ENCODE data around the gene VRK1.
"Not testable (repeated sequence)": the region's sequence is repeated elsewhere in the genome, so short reads cannot be mapped to it uniquely, and the experiment has no call there.

Gene VRK1

DNA sequence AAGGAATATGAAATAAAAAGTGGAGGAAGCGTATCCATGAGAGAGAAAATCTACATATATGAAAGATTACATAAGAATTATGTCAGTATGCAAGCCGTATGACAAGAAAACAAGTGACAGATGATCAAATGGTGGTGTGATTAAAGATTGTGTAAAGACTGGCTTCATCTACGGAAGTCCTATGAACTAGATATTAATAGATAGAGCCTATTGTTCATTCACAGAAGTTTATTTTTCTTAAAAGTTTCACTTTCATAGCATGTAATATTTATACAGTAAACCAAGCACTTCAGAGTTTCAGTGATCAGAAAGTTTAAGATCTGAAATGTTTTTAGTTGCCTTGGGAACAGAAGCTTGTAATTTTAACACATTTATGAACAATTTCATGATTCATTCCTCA is 84.5 kb downstream of the VRK1 start:
- no peak for DNase-seq (ENCODE audit: low read depth, low spot score)

DNA sequence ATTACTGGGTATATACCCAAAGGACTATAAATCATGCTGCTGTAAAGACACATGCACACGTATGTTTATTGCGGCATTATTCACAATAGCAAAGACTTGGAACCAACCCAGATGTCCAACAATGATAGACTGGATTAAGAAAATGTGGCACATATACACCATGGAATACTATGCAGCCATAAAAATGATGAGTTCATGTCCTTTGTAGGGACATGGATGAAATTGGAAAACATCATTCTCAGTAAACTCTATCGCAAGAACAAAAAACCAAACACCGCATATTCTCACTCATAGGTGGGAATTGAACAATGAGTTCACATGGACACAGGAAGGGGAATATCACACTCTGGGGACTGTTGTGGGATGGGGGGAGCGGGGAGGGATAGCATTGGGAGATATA is 86.8 kb downstream of the VRK1 start:
- not testable (repeated sequence) for DNase-seq (ENCODE audit: low read depth, low spot score)

DNA sequence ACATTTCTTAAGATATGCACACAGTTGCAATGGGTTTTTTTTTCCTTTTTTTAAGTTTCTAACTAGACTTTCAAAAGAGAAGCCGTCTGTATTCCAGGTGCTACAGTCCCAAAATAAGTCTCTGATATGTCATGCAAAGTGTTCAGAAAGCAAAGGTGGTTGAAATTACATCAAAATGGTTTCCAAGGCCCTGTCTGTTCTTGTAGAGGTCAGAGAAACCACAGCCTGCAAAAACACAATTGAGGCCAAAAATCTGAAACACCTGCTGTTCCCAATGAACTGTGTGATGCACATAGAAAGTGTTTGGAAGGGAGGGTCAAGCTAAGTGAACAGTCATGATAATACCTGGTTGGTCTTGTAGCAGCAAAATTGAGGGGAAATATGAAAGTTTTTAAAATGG is 91.0 kb downstream of the VRK1 start:
- no peak for DNase-seq (ENCODE audit: low read depth, low spot score)

DNA sequence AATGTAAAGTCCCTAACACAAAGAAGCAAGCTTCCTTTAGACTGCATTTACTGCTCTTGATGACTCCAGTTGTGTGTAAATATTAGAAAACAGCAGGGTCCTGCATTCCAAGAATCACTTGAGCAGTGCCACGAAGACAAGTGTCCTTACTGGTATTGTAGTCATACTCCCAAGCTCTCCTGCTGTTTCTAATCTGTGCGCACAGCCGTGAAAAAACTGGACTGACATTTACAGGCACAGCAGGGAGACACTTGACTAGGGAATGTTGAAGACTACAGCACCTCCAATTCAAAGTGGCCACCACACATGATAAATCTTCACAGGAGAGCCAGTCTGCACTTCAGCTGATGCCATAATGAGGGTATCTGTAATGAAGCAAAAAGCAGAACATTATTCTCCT is 91.4 kb downstream of the VRK1 start:
- no peak for DNase-seq (ENCODE audit: low read depth, low spot score)

DNA sequence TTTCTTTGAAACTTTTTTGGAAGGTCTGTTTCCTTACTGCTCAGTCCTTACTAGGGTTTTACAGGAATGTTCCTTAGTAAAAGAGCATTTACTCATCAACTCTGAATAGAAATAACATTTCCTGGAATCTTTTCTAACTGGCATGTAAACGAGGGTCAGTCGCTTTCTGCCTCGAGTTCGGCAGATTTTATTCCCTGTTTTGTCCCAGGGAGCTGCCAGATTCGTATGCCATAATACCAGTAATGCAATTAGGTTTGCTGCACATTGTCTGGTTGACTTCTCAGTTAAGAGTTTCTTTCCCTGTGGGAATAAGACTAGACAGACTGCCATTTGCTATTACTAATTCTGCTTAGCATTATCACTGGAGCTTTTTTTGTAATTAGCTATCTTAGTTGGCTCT is 91.9 kb downstream of the VRK1 start:
- no peak for DNase-seq (ENCODE audit: low read depth, low spot score)

DNA sequence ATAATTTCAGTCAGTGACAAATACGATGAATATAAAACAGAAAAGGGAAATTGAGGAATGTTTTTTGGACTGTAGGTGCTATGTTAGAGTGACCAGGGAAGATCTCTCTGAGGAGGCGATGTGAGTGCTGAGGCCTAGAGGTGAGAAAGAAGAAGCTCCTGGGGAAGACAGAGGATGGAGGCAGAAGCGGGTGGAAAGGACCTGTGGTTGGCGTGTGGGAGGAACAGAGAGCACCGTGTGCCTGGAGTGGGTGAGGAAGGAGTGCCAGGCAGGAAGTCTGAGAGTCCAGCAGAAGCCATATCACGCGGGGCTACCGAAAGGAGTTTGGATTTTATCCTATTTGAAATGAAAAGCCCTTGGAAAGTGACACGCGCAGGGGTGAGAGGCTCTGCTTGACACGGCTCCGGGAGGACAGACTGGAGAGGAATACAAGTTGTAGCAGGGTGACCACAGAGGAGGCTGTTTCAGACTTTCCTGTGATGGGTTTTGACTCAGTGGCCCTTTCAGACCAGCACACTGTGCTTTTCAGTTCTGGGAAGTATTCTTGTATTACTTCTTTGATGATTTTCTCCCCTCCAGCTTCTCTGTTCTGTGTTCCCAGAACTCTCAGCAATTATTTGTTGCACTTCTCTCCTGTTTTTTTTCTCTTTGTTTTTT is 96.9 kb downstream of the VRK1 start:
- DNase-seq (ENCODE audit: low read depth, low spot score), result no peak

DNA sequence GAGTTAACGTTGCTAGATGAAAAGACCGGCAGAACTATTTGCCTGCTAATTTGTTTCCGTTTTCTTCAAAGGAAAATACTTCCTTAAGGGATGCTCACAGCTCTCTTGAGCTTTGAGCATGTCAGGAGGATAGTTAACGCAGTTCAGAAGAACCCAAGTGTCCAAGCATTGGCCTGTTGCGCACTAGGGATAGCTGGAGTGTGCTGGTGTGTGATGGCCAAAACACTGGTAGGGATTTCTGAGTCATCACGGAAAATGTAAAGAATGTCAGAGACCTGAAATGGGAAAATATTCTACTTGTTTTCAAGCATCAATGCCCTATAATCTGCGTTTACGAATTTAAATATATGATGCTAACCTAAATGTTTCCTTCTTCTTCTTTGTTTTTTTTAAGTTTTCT is 97.8 kb downstream of the VRK1 start:
- no peak for DNase-seq (ENCODE audit: low read depth, low spot score)

DNA sequence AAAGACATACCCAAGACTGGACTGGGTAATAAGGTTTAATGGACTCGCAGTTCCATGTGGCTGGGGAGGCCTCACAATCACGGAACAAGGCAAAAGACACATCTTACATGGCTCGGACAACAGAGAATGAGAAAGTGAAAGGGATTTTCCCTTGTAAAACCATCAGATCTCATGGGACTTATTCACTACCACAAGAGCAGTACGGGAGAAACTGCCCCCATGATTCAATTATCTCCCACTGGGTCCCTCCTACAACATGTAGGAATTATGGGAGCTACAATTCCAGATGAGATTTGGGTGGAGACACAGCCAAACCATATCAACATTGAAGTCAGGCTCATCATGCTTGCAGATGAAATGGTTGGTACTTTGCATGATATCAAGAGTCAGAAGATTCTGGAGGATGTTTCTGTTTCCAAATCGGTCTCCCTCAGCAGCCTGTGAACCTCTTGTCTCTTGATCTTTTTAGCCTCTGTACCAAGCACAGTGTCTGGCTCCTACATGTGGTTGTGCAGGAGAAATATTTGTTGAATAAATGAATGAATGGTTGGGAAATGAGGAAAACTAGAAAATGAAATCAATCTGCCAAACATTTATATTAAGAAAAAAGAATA is 98.6 kb downstream of the VRK1 start:
- DNase-seq (ENCODE audit: low read depth, low spot score), result no peak

DNA sequence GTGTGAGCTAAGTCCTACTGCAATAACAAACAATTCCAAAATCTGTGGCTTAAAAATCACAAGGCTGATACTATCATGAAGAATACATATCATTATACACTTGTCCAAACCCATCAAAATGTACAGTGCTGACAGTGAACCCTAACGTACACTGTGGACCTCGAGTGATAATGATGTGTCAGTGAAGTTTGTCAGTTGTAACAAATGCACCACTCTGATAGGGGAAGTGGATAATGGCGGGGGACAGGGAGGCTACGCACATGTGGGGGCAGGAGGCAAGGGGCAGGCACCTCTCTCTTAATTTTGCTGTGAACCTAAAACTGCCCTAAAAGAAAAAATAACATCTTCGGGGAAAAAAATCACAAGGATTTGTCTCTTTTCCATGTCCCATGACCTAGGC is 100.0 kb downstream of the VRK1 start:
- no peak for DNase-seq (ENCODE audit: low read depth, low spot score)

DNA sequence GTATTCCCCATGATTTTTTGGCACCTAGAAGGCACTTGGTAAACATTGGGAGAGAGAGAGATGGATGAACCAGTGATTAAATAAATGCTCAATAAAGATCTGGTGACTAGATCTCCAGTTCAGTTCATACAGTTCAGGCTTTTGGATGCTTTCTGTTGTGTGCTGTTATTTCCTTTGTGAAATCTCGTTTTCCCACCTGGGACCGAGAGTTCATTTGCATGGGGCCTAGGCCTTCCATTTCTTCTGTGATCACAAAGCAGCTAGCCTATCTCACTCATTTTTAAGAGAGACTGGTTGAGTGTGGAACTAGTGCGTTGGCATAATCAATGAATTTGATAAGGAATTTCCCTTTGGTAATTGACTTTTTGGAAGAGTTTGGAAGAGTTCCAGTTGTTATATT is 104.0 kb downstream of the VRK1 start:
- no peak for DNase-seq (ENCODE audit: low read depth, low spot score)

DNA sequence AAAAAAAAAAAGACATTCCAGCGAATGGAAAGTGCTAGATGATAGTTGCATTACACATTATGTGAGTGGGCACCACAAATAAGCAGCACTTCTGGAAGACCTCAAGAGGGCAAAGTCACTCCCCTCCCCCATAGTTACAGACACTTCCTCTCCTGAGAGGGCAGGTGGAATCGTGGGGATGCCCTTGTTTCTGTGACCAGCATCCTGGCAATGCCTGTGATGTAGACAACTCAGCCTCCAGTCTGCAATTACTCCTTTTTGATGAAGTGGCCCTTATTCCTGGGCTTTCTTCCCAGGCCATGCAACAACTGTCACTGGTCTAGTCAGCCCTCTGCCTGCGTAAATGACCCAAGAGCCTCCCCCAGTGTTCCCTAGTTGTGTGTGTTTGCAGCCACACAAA is 104.8 kb downstream of the VRK1 start:
- DNase-seq (ENCODE audit: low read depth, low spot score), result no peak

DNA sequence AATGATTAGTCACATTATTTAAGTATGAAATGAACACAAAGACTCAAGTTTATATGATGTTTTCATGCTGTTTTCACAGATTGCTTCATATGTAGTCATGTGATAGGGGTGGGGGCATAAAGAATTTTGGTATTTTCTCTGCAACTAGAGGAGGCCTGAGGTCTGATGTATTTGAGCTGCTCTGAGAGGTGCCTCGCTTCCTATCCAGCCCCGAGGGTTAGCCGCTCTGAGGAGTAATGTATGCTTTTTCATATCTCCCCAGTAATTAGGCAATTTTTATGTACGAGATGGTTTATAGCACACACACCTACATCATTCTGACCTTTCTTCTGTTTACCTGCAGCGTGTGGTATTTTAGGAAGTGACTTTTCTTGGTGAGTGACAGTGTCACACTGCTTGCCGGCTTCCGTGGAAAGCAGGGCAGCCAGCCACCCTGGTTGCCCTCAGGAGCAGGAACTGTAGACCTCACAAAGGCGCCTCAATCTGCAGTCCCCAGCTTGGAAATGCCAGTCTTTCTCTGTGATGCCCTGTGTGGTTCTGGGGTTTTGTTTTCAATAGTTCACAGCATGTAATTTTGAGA is 106.4 kb downstream of the VRK1 start:
- no peak for DNase-seq (ENCODE audit: low read depth, low spot score)

DNA sequence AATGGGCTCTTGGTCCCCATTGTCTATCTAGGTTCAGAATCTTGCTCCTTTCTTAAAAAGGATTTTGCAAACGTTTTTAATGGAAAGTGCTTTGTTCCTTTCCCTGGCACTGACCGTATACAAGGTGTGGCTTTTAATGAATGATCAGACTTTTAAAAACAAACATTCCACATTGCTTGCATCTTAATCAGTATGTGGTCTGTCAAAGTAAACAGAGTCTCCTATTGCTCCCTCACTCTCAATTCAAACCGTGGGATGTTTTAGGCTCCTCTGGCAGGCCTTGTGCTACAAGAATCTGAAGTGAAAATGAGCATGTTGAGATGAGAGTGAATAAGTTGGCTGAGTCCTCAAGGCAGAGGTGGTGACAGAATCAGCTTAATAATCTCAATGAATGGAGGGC is 107.0 kb downstream of the VRK1 start:
- DNase-seq (ENCODE audit: low read depth, low spot score), result no peak

DNA sequence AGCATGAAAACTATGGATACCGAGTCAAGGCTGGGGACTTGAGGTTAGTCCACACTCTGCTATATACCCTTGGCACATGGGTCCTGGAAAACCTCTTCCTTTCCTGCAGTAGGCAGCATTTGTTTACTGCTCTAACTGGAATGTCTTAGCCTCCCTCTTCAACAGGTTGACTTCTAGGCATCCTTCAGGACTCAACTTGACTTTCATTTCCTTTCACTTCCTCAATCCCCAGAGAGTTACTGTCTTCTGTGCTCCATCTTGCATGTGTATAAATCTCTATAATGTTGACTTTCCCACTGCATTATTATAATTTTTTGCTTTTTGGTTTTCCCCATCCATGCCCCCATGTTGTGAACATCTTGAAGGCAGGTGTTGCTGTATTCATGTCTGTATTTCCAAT is 107.9 kb downstream of the VRK1 start:
- DNase-seq (ENCODE audit: low read depth, low spot score), result no peak

DNA sequence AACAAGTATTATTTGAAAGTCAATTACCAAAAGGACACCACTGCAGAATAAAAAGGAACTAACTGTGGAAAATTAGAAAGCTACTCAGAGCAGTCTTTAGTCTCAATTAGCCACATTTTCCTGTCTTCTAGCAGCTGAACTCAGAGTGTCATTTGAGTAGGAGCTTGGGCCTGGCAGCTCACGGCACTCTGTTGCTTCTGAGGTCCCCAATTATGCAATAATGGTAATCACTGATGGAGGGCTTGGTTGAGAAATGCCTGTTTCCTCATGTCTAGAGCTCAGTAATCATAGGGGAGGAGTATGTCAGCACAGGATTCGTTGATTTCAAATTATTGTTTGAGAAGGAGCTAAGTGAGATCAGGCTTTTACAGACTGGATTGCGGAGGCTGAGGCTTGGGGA is 108.6 kb downstream of the VRK1 start:
- no peak for DNase-seq (ENCODE audit: low read depth, low spot score)

DNA sequence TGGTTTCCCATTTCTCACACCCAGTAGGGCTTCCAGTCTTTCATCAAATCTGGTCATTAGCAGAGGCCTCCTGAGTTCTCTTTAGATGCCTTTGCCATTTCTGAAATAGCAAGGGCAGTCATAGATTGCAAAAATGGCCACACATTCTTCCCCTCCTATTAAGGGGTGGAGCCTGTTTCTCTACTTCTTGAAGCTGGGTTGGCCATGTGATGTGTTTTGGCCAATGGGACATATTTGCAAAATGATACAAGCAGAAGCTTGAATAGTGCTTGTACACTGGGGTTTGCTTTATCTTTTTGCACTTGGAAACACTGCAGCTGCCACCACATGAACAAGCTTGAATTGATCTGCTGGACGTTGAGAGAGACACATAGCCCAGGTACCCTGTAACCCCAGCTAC is 109.3 kb downstream of the VRK1 start:
- no peak for DNase-seq (ENCODE audit: low read depth, low spot score)

DNA sequence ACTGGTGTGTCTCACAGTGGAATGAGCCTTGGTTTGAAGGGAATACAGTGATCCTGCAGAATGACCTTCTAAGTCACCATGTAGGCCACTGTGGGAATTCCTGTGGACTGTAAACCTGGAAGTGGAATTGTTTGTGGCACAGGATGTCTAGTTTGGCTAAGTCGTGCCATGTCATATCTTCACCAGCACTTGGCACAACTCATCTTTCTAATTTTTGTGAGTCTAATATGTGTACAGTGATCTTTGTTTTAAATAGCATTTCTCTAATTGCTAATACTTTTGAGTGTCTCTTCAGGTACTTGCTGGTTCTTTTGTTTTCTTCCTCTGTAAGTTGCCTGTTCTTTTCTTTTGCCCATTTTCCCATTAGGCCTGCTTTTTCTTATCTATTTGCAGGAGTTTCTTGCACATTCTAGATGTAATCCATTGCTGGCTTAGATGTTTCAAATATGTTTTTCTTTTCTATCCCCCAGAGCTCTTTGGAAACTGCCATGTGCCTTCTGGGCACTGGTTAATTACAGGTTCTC is 112.7 kb downstream of the VRK1 start:
- no peak for DNase-seq (ENCODE audit: low read depth, low spot score)

DNA sequence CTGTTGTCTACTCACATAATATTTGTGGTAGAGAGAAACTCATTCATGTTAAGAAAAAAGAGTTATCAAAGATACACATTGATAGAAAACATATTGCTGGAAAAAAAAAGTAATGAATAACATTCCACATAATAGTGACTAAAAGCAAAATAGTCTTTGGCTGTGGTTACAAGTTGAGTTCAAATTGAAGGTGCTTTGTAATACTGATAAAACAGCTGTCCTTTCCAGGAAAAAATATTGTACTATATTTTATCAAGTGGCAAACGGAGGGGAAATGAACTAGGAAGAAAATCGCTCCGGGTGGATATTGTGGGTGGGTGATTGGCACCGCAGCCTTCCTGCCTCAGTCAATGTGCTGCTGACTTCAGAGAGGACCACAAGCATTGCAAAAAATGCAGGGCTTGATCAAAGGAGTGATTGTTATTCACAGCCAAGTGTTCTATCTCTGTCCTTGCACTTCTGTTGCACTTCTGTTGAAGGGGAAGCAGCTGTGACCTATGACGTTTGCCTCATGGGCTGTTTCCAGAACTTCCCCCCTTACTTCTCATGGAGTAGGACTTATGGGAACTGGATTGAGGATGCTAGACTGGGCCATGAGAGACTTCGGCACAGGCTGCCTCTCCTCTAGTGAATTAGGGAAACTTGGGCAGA is 114.4 kb downstream of the VRK1 start:
- DNase-seq (ENCODE audit: low read depth, low spot score), result no peak

DNA sequence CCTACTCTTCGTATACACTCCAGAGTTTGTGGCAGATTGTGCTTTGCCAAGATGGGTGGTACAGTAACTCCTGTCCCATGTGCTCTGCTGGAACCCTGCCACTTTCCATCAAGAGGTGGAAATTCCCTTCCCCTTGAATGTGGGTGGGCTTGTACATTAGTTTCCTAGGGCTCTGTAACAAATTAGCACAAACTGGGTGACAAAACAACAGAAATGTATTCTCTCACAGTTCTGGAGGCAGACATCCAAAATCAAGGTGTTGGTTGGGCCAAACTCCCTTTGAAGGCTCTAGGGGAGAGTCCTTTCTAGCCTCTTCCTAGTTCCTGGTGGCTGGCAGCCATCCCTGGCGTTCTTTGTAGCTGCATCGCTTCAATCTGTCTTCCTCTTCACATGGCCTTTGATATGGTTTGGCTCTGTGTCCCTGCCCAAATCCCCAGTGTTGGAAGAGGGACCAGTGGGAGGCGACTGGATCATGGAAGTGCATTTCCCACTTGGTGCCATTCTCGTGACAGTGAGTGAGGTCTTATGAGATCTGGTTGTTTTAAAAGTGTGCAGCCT is 117.5 kb downstream of the VRK1 start:
- DNase-seq (ENCODE audit: low read depth, low spot score), result no peak

DNA sequence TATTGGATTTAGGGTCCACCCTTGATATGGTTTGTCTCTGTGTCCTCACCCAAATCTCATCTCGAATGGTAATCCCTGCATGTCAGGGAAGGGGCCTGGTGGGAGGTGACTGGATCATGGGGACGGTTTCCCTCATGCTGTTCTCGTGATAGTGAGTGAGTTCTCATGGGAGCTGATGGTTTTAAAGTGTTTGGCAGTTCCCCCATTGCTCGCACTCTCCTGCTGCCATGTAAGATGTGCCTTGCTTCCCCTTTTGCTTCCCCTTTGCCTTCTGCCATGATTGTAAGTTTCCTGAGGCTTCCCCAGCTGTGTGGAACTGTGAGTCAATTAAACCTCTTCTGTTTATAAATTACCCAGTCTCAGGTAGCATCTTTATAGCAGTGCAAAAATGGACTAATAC is 118.3 kb downstream of the VRK1 start:
- no peak for DNase-seq (ENCODE audit: low read depth, low spot score)

DNA sequence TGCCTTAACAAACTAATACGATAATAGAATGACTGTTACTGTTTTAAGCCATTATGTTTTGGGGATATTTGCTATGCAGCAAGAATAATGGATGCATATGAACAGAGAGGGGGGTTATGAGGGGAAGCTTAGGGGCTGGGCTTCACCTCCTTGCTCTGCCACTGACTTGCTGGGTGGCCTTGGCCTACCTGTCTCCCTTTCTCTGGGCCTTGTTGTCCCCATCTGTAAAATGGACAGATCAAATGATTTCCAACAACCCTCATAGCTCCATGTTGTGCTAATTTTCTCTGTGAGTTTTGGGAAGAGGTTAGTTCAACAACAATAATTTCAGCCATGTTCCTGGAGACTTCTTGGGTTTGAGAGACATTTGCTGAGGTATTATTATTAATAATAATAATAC is 119.6 kb downstream of the VRK1 start:
- DNase-seq (ENCODE audit: low read depth, low spot score), result no peak

DNA sequence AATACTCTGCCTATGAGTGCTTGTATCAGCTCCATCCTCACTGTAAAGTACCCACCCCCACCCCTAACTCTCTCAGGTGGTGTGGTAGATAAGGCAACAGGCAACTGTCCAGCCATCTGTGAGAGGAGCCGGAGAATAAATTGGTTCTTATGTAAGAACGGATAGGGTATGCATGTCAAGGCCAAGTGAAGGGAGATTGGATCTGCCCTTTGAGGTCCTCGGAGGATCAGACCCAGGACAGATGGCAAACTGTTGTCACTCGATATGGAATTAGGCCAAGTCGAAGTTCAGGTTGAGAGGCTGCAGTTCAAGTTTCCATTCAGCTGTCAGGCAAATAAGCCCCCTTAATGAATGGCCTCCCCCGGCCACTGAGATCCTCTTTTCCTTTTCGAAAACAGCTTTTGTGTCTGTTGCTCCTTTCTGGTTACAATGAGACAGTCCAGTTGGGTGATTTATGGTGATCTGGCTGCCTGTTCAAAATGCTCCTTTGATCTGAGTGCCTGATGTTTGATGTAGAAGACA is 120.3 kb downstream of the VRK1 start:
- no peak for DNase-seq (ENCODE audit: low read depth, low spot score)

Measured in activated naive CD8-positive, alpha-beta T cell treated with anti-CD3 and anti-CD28 coated beads, Interleukin-2, amount 50 U/mL, for 16 hours (primary cell).